ENCODE data around the gene CCDC60.

Gene CCDC60

DNA sequence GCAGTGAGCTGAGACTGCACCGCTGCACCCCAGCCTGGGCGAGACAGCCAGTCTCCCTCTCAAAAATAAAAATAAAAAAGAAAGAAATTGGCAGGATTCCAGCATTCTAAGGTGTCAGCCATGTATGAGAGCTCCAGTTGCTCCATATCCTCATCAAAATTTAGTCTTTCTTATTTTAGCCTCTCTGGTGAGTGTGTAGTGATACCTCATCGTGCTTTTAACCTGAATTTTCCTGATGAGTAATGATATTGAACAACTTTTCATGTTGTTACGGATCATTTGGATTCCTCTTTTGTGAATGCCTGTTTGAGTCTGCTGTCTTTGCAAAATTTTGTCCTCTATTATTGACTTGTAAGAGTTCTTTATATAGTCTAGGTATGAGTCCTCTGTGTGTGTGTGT lies 28.5 kb downstream of the CCDC60 start:
- Histone ChIP-seq H3K4me3 (no peak overlapping the region), H3K27ac (no peak overlapping the region)
- TF ChIP-seq, protein P1, sequence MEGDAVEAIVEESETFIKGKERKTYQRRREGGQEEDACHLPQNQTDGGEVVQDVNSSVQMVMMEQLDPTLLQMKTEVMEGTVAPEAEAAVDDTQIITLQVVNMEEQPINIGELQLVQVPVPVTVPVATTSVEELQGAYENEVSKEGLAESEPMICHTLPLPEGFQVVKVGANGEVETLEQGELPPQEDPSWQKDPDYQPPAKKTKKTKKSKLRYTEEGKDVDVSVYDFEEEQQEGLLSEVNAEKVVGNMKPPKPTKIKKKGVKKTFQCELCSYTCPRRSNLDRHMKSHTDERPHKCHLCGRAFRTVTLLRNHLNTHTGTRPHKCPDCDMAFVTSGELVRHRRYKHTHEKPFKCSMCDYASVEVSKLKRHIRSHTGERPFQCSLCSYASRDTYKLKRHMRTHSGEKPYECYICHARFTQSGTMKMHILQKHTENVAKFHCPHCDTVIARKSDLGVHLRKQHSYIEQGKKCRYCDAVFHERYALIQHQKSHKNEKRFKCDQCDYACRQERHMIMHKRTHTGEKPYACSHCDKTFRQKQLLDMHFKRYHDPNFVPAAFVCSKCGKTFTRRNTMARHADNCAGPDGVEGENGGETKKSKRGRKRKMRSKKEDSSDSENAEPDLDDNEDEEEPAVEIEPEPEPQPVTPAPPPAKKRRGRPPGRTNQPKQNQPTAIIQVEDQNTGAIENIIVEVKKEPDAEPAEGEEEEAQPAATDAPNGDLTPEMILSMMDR (IDR thresholded peaks at IDR 0.05): no peak
- no peak for DNase-seq (ENCODE audit: low spot score)

DNA sequence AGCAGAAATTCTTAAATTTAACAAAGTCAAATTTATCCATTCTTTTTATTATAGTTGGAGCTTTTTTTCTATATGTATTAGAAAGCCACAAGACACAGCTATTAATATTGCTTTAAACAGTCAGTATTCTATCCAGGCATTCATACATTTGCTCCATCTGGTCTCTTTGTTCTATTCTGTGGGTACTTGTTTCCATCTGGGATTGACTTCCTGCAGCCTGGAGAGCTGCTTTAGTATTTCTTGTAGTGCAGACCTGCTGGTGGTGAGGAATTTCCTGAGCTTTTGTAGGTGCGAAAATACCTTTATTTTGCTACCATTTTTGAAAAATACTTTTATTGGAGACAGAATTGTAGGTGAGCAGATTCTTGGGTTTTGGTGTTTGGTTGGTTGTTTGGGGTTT lies 29.0 kb downstream of the CCDC60 start:
- Histone ChIP-seq H3K27ac (no peak overlapping the region), H3K4me3 (no peak overlapping the region)
- TF ChIP-seq, protein P1 (IDR thresholded peaks at IDR 0.05): no peak
- no peak for DNase-seq (ENCODE audit: low spot score)

DNA sequence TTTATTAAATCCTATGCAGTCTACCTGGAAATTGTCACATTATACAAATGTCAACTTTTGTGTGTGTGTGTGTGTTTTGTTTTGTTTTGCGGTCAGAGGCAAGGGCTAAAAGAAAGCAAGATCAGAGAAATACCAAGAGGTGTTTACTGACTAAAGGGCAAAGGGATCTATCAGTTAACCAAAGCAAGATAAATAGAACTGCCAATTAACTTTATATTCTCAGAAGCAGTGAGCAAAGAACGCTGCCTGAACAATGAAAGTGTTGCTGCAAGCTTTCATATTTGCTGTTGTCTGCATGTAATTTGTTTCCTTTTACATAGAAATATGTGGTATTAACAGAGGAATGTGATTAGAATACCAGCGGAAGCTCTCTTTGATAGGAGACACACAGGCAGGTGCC lies 30.9 kb downstream of the CCDC60 start:
- no peak for DNase-seq (ENCODE audit: low spot score)
- H3K27ac ChIP-seq: no peak overlapping the region
- no peak overlapping the region for H3K4me3 ChIP-seq
- TF ChIP-seq, protein P1 (IDR thresholded peaks at IDR 0.05): no peak

DNA sequence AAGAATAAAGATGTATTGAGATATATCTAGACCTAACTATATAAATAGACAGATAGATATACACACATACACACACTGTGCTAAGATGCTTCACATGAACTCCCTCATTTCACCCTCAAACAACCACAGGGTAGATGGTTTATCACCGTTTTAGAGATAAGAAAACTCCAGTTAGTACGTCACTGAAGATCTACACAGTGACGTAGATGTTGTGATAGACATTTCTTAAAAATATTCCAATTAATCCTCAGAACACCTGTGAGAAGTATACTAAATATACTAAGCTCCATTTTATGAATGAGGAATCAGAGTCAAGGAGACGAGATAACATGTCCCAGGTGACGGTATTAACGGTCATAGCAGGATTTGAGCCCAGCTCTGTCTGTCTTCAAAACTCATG lies 31.5 kb downstream of the CCDC60 start:
- H3K27ac ChIP-seq: no peak overlapping the region
- H3K4me3 ChIP-seq: no peak overlapping the region
- TF ChIP-seq, protein P1 (IDR thresholded peaks at IDR 0.05): no peak
- DNase-seq (ENCODE audit: low spot score): no peak

DNA sequence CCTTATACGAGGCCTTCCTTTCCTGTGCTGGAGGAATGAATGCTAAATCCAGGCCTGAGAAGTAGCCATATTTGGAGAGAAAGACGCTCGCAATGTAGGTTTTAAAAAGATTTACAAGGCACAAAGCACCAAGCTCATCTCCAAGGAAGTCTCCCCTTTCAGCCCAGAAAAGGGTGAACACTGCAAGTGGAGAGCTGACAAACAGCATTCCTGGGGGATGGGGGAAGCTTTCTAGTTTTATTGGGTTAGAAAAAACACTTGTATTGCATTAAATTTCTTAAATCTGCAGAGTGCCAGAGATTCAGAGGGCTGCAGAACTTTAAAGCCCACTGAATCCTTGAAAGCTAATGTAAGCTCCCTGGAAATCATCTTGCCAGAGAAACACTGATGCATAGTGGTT lies 34.6 kb downstream of the CCDC60 start:
- H3K27ac ChIP-seq: no peak overlapping the region
- H3K4me3 ChIP-seq: no peak overlapping the region
- TF ChIP-seq, protein P1 (IDR thresholded peaks at IDR 0.05): no peak
- DNase-seq (ENCODE audit: low spot score): no peak

DNA sequence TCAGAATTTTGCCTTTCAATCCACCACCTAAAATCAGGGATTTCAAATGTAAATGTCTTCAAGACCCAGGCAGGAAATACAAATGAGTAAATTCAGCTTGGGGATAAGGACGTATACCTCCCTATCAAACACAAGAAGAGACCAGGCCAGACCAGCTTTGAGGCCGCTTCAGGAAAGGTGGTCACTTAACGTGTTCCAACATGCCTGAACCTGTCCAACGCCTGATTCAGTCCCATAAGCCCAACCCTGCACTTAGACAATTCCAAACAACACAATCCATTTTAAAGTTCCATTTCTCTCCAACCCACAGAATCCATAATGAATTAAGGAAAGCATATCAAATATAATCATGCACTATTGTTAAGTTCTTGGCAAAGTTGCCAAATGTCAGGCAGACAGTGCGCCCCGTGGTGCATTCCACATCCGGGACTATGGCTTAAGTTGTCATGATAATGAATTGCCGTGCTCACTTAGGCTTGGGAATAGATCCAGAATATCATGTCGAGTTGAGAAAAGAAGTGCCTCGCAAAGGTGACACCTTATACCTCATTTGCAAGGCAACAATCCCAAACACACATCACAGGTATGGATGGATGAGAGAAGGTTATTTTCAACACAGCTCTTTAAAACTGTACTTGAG lies 35.5 kb downstream of the CCDC60 start:
- no peak for DNase-seq (ENCODE audit: low spot score)

DNA sequence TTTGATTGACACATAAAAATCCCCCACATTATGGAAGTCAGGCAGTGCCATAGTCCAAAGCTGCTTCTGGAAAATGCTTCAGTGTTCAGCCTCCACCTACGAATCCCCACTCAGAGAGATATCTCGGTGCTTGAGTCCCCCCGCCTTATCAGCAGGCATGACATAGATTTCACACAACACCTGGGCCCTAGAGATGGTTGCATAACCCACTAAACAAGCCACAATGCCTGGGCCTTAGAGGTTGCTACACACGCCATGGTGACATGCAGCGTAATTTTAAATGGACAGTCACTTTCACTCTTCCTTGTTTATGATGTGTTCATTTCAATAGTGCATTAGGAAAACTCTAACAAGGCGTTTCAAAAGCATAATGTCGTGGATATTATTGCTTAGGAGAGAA lies 38.0 kb downstream of the CCDC60 start:
- TF ChIP-seq, protein P1 (IDR thresholded peaks at IDR 0.05): no peak
- H3K4me3 ChIP-seq: no peak overlapping the region
- no peak for DNase-seq (ENCODE audit: low spot score)
- H3K27ac ChIP-seq: no peak overlapping the region

More for the DNA sequence above, 35.5 kb downstream of the CCDC60 start:
- Histone ChIP-seq H3K27ac (no peak overlapping the region), H3K4me3 (no peak overlapping the region)
- TF ChIP-seq, protein P1 (IDR thresholded peaks at IDR 0.05): no peak

Measured in coronary artery (tissue), 2 donors.